DOHH2 (cell line): Measurements from ENCODE around the gene ZNF367.

Experiments used
- EZH2phosphoT487 ChIP-seq: fragments of 200-600 bp; sonication (generic); IDR thresholded peaks from 2 replicates; pipeline ENCODE4 v1.6.1; 2017; ENCODE audit warnings: borderline replicate concordance, mild to moderate bottlenecking, antibody characterized with exemption, low read length, moderate library complexity, mixed read lengths
- TF ChIP-seq, protein P1 (sequence below): fragments of 200-600 bp; sonication (generic); IDR thresholded peaks from one replicate; pipeline ENCODE4 v1.5.1; 2014; ENCODE audit warnings: antibody characterized with exemption, mild to moderate bottlenecking, low read depth, low read length; ENCODE audit not compliant: poor library complexity, severe bottlenecking

DNA sequence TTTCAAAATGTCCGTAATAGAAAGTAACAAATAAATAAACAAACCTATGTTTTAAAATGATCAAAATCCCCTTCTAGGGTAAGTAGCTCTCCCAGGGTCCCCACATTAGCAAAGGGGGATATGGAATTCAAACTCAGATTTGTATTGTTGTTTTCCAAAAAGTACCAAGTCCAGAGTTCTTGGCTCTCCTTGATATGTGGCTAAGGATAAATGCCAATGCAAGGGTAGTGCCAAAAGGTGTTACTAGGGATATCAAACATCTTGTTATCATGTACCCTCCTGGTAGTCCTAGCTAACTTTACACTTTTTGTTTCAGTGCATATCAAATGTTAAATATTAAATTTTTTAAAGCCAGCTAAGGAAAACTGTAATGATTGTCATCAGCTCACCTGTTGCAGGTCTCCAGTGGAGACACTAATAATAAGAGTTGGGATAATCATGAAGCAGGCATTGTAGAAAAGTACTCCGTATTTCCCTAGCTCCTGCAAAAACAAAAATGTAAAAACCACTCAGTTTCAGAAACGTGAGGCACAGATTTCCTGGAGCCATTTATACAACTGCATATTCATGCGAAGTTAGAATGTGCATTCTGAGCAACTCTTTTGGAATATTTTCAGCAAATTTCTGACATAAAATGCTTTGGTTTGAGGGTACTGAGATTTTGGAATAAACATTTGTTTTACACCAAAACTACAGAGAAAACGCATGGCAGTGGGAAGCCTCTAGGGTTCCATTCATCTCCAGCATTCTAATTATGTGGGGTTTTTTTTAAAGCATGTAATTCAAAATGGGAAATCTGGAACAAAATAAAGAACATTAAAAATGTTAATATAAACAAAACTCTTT, 74.4 kb downstream of the ZNF367 start:
- TF ChIP-seq, protein P1, sequence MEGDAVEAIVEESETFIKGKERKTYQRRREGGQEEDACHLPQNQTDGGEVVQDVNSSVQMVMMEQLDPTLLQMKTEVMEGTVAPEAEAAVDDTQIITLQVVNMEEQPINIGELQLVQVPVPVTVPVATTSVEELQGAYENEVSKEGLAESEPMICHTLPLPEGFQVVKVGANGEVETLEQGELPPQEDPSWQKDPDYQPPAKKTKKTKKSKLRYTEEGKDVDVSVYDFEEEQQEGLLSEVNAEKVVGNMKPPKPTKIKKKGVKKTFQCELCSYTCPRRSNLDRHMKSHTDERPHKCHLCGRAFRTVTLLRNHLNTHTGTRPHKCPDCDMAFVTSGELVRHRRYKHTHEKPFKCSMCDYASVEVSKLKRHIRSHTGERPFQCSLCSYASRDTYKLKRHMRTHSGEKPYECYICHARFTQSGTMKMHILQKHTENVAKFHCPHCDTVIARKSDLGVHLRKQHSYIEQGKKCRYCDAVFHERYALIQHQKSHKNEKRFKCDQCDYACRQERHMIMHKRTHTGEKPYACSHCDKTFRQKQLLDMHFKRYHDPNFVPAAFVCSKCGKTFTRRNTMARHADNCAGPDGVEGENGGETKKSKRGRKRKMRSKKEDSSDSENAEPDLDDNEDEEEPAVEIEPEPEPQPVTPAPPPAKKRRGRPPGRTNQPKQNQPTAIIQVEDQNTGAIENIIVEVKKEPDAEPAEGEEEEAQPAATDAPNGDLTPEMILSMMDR, result no peak
- TF ChIP-seq EZH2phosphoT487, result no peak
